Fibroblast of skin of back (primary cell): ENCODE results near the gene PEDS1.
A peak's percentile ranks its signal among the peaks of the same experiment; 100 is the strongest.
"Not testable (repeated sequence)": the region's sequence is repeated elsewhere in the genome, so short reads cannot be mapped to it uniquely, and the experiment has no call there.

Experiments used
- DNase-seq: peaks from one replicate; pipeline ENCODE4 v3.0.0-alpha.2; 2013

PEDS1 gene

DNA sequence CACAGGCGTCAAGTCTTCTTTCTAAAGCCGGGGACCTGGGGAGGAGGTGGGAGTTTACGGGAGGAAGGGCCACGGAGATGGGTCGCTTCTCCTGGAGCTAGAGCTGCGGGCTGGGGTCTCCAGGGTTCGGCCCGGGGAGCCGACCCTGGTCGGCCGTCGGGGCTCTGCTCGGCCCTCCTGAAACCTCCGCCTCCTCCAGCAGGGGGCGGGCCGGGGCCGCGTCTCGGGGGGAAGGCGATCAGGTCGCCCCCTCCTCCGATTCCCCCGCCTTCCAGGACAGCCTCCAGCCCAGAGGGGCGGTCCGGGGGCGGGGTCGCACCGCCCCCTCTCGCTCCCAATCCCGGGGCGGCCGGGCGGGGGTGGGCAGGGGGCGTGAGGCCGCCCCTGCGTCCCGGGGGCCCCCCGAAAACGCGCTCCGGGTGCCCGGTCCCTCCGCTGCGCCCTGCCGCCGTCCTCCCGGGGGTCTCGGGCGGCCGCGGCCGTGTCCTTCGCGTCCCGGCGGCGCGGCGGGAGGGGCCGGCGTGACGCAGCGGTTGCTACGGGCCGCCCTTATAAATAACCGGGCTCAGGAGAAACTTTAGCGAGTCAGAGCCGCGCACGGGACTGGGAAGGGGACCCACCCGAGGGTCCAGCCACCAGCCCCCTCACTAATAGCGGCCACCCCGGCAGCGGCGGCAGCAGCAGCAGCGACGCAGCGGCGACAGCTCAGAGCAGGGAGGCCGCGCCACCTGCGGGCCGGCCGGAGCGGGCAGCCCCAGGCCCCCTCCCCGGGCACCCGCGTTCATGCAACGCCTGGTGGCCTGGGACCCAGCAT lies 36.9 kb upstream of the PEDS1 start, which contains the start of gene CEBPB:
Gene CEBPB, plus strand, starts transcription at position 580 of the 814 bp plus-strand sequence. Its CDS starts 204 bp downstream, at position 784.
- DNase-seq = peak; percentile 87

DNA sequence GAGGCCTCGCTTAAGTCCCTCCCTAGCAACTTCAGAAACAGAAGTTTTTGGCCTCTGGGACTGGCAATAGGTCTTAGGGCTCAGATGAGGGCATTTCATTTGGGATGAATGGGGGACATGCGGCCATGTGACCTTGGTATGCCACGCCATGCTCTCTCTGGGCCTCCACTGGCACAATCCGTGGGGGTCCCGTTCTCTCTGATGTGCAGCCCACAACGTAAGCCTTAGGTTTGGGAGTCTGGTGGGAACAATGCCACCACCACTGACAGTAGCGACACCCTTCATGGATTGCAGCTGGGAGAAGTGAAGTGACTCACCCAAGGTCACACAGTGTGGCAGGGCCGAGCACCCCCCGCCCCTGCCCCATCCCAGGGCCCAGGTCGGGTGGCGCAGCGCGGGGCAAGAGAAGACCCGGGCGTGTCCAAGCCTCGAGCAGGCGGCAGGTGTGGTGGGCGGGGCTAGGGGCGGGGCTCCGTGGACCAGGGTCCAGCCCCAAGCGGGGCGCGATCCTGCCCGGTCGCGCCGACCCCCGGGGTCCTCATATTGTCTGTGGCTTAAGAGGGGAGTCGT lies 36.2 kb upstream of the PEDS1 start:
- DNase-seq = peak; percentile 13

DNA sequence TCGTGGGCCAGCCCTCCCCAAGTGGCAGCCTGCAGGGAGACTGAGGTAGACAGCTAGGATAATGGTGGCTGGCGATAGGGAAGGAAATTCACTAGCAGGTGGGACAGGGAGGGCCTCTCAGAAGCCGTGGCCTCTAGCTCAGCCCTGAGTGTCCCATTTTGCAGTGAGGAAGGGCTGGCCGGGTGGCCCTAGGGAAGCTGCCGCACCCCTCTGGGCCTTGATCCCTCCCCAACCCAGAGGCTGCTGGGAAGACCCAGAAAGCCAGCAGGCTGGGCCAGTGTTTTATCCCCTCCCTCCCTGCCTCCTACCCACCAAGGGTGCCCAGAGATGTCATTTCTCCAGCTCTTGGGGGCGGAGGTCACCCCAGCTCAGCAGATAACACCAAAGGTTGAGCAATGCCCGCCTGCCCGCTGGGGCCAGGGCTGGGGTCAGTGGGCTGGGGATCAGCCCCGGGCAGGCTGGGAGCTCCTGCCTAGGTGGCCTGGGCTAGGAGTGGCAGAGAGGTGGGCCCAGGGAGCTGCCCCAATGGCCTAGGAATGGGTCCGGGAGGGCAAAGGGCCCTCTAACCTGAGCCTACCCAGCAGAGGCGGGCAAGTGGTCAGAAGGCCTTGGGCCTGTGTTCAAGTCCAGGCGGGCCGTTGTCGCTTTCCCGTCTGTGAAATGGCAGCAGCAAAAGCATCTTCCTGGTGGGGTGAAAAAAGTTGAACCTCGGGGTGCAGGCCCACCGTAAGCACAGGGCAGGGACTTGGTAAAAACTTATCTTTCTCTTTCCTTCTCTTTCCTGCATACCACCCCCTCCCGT lies 35.6 kb upstream of the PEDS1 start:
- DNase-seq = no peak

DNA sequence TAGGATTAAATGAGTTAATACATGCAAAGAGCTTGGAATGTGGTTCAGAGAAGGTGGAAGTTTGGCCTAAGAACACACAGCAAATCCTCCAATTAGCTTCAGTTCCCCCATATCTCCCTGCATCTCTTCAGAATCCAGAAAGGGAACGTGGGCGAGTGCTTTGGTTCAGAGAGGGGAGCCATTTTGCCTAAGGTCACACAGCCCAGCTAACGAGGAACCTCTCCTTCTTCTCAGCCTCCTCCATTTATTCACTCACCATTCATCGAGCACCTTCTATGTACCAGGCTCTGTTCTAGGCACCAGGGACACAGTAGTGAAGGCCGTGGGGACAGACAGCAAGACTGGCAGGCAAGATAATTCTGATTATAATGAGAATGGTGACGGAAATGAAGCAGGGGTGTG lies 34.8 kb upstream of the PEDS1 start:
- no peak for DNase-seq

DNA sequence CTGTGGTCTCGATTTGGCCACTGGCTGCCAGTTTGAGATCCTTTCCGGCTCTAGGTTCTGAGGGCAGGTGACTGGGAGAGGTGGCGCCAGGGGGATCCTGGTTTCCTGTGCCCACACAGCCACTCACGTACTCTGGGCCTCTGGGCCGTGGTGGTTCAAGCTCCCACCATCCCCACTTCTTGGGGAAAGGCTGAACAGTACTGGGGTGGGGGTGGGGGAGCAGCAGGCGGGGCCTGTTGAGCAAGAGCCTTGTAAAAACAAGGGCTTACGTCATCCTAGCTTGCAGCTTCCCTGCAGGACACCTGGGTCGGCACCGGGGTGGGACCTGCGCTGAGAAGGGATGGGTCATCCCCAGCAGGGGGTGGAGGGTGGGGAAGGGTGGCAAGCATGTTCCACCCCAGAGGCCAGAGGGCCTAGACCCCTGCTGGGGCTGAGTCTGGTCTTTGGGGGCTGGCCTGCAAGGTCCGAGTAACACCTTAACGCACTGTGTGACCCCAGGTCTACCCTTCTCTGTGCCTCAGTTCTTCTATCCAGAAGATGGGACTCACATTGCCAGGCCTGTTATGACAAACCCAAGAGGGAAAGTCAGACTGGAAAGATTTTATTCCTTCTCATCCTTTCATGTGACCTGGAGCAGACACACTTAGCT lies 34.0 kb upstream of the PEDS1 start:
- peak; percentile 23 for DNase-seq

DNA sequence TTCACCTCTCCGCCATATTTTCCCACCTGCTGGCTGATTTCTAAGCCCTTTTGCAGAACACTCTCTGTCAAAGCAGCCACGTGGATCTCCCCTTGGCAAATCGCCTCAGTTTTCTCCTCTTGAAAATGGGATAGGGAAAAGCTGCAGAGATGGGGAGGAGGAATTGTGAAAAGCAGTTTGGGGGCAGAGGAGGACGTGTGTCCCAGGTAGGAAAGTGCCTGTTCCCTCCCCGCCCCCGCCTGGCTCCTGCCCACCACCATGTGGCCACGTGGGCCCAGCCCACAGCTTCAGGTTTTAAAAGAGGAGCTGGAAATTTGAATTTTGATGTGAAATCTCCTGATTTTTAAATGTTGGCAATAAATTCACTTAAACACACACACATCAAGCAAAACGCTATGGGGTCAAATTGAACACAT lies 33.5 kb upstream of the PEDS1 start:
- DNase-seq = no peak

DNA sequence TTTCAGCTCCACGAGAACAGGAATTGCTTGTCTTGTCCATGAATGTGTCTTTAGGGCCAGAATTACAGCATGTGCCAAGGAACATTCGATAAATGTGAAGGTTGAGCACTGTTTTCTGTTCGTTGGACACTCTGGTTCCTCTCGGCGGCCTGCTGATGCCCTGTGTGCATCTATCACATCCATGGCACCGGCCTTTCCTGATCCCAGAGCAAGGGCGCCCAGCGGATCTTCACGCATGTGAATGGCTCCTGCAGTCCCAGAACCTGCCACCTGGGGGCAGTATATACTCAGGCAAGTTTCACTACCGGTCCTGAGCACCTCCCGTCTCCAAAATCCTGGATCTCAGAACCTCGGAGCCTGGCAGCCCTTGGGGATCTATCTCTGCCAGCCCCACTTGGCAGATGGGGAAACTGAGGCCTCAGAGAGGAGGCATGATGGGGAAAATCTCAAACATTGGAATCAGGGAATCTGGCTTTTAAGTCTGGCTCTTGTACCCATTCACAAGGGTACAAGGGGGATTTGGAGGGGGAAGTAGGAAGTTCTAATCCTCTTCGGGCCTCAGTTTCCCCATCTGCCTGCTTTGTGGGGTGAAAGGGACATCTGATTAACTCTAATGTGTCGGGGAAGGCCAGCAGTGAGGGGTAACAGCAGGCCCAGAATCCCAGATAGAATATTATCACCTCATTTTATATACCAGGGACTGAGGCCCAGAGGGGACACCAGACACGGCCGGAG lies 32.8 kb upstream of the PEDS1 start:
- DNase-seq = peak; percentile 71

DNA sequence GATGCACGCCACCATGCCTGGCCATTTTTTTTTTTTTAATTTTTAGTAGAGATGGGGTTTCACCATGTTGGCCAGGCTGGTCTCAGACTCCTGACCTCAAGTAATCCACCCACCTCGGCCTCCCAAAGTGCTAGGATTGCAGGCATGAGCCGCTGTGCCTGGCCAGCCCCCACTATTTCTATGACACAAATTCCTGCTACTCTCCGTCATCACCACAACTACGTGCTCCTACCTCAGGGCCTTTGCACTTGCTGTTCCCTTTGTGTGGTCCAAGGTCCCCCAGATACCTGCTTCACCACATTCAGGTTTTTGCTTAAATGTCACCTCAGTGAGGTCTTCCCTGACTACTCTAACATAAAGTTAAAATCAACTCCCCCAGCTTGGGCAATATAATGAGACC lies 31.9 kb upstream of the PEDS1 start:
- DNase-seq = no peak

DNA sequence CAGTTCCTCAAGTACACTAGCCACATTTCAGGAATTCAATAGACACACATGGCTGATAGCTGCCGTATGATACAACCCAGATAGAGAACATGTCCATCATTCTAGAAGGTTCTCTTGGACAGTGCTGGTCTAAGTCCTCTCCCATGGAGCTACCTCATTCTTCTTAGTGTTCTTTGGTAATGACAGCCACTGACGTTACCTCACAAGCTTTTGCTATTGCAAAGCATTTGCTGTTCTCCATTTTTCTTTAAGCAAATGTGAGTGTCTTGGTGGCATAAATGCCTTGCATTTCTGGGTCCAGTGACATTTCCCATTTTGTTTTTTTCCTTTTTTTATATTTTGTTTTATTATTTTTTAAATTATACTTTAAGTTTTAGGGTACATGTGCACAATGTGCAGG lies 28.8 kb upstream of the PEDS1 start:
- no peak for DNase-seq

DNA sequence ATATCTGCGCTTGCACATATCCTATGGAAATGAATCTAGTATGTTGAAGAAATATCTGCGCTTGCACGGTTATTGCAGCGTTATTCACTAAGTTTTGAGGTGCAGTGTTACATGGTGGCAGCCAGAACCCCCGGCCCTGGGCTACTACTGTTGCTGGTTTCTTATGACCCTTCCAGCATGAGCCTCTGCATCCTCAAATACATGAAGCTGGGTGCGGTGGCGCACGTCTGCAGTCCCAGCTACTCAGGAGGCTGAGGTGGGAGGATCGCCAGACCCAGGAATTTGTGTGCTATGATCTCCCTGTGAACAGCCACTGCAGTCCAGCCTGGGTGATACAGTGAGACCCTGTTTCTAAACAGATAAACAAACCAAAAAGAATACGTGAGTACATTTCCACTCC lies 27.8 kb upstream of the PEDS1 start:
- no peak for DNase-seq

DNA sequence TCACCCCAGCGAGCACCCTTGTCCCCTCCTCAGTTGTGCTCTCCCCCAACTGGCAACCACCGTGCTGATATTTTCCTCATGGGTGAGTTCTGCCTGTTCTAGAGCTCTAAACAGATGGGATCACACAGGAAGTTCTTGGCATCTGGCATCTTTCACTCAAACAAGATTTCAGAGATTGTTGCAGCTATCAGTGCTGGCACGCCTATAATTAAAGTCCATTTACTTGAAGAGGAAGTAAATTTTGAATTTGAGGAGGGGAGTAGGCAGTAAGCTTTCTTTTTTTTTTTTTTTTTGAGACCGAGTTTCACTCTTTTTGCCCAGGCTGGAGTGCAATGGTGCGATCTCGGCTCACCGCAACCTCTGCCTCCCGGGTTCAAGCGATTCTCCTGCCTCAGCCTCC lies 25.1 kb upstream of the PEDS1 start:
- not testable (repeated sequence) for DNase-seq

DNA sequence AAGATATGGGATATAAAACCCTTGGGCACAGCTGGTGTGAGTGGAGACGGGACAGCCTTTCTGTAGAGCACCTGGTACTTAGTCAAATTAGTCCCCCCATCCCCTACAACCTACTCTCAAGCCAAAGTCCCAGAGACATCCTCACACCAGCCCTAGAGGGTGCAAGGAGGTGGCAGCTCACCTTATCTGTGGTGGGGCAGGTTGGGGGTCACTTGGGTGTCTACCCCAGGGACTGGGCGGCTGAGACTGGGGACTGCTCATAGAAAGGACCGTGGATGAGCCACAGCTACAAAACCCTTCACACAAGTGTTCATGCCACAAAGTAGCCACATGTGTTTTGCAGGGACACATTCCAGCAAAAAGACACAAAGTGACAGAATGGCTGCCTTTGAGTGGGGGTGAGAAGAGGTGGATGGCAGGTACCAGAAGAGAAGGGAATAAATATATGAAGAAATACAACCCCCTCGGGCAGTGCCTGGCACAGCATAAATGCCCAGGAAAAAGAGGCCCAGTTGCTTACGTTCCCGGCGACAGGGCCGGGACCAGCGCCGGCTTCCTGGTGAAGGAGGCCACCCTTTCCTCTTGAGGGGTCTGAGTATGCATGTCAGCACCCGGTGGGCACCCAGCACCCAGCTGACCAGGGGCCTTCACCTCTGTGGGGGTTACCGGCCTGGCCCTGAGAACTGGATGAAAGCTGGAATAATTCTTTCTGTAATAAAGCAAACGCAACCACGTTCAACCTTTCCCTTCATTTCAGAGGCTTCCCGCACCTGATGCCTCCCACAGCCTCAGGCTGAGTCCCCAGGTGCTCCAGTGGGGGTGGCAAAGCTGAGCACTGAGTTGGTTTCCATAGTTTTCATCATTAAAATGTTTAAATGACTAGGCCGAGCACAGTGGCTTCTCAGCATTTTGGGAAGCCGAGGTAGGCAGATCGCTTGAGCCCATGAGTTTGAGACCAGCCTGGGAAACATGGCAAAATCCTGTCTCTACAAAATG lies 22.7 kb upstream of the PEDS1 start:
- no peak for DNase-seq

DNA sequence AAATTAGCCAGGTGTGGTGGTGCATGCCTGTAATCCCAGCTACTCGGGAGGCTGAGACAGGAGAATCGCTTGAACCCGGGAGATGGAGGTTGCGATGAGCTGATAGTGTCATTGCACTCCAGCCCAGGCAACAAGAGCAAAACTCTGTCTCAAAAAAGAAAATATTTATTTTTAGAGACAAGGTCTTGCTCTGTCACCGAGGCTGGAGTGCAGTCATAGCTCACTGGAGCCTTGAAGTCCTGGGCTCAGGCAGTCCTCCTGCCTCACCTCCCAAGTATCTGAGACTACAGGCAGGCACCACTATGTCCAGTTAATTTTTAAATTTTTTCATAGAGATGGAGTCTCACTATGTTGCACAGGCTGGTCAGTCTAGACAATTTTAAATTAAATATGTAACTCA lies 20.9 kb upstream of the PEDS1 start:
- DNase-seq = no peak

DNA sequence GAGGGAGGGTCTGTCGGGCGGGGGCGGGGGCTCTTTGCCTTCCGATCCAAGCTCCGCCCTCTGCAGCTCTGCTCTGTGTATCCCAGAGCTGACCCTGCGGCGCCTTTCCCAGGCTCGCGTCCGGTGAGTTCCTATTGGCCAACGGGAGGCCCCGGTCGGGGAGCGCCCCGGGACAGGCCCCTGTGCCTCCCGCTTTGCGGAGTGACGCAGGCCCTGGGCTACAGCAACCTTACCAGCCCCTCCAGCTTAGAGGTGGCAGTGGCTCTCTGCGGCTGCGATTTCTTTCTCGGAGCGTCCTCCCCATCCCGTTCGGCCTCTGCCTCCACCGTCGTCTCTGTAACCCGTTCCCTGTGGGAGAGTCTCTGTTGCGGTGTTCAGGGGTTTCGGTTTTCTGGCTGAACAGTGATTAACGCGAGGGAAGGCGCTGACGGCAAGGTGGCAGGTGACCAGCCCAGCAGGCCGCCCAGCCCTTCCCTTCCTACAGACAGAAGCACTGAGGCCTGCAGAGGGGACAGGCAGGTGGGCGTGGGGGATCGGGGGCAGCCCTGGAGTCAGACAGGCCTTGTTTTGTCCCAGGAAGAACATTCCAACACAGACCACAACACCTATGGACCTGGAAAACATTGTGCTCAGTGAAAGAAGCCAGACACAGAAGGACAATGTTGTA lies 19.0 kb upstream of the PEDS1 start:
- DNase-seq = peak; percentile 73

DNA sequence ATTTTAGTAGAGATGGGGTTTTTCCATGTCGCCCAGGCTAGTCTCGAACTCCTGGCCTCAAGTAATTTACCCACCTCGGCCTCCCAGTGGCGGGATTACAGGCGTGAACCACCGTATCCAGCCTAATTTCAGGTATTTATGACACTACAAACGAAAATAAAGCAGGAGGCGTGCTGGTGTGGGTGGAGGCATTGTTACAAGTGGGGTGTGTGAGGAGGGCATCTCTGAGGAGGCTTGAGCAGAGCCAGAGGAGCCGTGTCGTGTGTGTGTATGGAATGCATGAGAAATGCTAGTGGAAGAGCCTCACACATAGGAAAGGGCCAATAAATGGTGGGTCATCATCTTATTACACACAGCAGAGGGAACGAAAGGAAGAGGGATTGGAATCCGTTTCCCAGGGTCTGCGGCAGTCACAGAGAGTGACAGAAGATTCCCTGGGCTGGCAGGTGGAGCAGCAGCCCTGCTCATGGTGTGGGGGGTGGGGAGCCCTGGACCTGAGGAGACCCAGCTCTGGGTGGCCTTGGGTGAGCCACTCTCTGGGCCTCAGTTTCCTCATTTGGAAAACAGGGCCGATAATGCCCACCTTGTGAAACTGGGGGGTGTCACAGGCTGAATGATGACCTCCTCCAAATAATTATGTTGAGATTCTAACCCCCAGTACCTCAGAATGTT lies 17.2 kb upstream of the PEDS1 start:
- no peak for DNase-seq

DNA sequence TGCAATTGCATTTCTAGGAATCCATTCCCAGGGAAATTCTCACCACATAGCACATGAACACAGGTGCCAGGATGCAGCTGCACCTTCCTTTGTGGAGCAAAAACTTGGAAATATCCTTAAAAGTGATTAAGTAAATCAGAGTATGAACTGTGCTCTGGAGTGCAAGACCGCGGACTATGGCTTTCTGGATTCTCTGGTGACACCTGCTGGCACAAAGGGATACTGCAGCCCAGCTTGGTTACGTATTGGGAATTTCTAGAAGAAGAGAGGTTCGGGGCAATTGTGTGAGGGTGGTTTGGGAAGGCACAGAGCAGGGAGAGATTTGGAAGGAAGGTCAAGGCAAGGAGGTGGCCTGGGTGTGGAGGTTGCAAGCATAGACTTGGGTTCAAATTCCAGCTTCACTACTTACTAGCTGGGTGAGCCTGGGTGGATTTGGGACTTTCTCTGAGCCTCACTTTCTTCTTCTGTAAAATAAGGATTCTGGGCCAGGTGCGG lies 15.9 kb upstream of the PEDS1 start:
- DNase-seq = peak; percentile 70

DNA sequence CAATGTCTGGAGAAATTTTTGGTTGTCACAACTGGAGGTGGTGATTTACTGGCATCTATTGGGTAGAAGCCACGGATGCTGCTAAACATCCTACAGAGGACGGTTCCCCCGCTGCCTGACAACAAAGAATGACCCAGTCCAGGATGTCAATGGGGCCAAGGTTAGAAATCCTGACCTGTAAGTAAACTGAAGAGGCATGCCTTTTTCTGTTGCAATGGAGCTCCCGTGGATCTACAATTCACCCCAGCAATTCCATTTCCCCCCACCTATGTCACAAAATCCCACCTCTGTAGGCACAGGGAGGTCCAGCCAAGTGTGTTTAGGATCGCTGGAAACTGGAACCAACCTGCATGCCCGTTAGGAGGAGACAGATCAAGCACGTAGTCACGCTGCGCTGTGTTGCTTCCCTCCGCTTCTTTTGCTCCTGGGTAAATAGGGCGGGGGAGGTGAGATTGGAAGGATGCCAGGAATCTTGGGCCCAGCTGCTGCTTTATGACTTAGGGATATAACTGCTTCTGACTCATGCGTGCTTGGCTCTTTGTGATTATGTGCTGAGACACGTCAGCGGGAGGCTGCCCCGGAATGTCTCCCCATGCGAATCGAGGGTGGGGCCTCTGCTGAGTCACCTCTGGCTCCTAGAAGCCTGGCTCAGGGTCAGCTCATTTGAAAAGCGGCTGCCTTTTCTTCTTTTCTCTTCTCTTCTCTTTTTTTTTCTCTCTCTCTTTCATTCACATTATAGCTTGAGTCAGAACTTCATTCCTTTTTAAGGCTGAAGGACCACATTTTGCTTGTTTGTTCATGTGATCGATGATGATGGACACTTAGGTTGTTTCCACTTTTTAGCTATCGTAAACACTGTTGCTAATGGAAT lies 12.4 kb upstream of the PEDS1 start:
- DNase-seq = peak; percentile 100

DNA sequence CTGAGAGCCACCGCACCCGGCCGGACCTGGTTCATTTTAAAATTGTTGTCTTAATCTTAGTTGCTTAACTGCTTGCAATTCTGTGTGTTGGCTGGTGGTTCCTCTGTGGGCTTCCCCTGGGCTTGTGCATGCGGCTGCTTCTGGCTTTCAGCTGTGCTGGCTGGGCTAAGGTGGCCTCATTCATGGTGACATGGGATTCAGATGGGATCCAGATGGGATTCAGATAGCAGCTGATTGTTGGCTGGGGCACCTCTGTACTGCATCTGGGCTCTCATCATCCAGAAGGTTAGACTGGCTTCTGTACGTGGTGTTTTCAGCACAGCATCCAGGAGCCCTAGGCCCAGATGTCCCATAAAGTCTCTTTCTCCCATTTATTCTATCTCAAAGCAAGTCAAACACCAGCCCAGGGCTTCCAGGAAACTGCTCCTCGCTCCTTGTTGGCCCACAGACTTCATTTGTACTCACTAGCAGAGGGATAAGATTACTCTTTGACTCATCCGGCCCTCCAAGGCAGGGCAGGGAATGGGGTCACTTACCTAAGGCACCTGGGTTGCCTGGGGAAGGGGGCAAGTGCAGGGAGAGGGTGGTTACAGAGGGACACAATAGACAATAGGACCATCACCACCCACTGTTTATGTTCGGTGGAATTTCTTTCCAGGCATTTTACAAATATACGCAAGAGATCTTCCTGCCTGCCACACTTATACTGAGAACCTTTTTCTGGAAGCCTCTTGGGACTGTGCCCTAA lies 10.2 kb upstream of the PEDS1 start:
- peak; percentile 17 for DNase-seq
